Muscle of back (tissue), 11 donors: ENCODE data around the gene SLIT3. TPM values are rescaled to one million over a fixed set of nuclear protein-coding genes. Genes with fewer than 3 reads are reported as not detected.

Experiments
- DNase-seq, 3 donors: peaks; one replicate each; pipeline versions ENCODE4 v3.0.0 to v3.0.0-alpha.2; 2013
- polyA plus RNA-seq, 10 donors: library from polyadenylated mRNA; unstranded; fragments of 120-200 nt; gene quantifications; one replicate each; pipeline ENCODE4 v1.2.1, GENCODE V29; 2013; ENCODE audit not compliant: insufficient read length in 10 of 10

Gene SLIT3
- polyA plus RNA-seq, 10 donors: 6.6 to 47.9 (median 10.4) TPM

- DNase-seq: no peak
Measured at GRCh38 chr5:169002953-169003555, 297.9 kb downstream of the SLIT3 start.

GRCh38 chr5:169001394-169001793 lies 299.5 kb downstream of the SLIT3 start:
- peak in 1 of 3 donors; percentile 23 for DNase-seq

- DNase-seq: no peak
Measured at GRCh38 chr5:168995024-168995423, 305.9 kb downstream of the SLIT3 start.

- peak in 1 of 3 donors; percentile 48 for DNase-seq
Measured at GRCh38 chr5:168992687-168993086, 308.3 kb downstream of the SLIT3 start.

- DNase-seq: no peak
Measured at GRCh38 chr5:168992016-168992415, 308.9 kb downstream of the SLIT3 start.

GRCh38 chr5:168991311-168991710 lies 309.6 kb downstream of the SLIT3 start:
- no peak for DNase-seq

- no peak for DNase-seq
Measured at GRCh38 chr5:168990679-168991078, 310.3 kb downstream of the SLIT3 start.

GRCh38 chr5:168989731-168990505 lies 311.0 kb downstream of the SLIT3 start:
- no peak for DNase-seq

- DNase-seq: no peak
Measured at GRCh38 chr5:168988699-168989098, 312.2 kb downstream of the SLIT3 start.

GRCh38 chr5:168987543-168988300 lies 313.2 kb downstream of the SLIT3 start:
- DNase-seq: peak; percentile 54 to 82 (median 73)

- no peak for DNase-seq
Measured at GRCh38 chr5:168985454-168985853, 315.5 kb downstream of the SLIT3 start.

- no peak for DNase-seq
Measured at GRCh38 chr5:168984135-168984675, 316.7 kb downstream of the SLIT3 start.

GRCh38 chr5:168979135-168979534 lies 321.8 kb downstream of the SLIT3 start:
- DNase-seq: peak in 1 of 3 donors; percentile 18

GRCh38 chr5:168978500-168978899 lies 322.4 kb downstream of the SLIT3 start:
- no peak for DNase-seq

GRCh38 chr5:168978015-168978414 lies 322.9 kb downstream of the SLIT3 start:
- peak in 1 of 3 donors; percentile 24 for DNase-seq

GRCh38 chr5:168976311-168976970 lies 324.5 kb downstream of the SLIT3 start:
- peak in 1 of 3 donors; percentile 62 for DNase-seq

- no peak for DNase-seq
Measured at GRCh38 chr5:168975331-168975730, 325.6 kb downstream of the SLIT3 start.

GRCh38 chr5:168974082-168974481 lies 326.9 kb downstream of the SLIT3 start:
- no peak for DNase-seq

- DNase-seq: no peak
Measured at GRCh38 chr5:168972731-168973130, 328.2 kb downstream of the SLIT3 start.

- DNase-seq: no peak
Measured at GRCh38 chr5:168971100-168971499, 329.8 kb downstream of the SLIT3 start.

- DNase-seq: no peak
Measured at GRCh38 chr5:168969326-168969886, 331.5 kb downstream of the SLIT3 start.
